Measurements from ENCODE around the gene ZNF283. TPM values are rescaled to one million over a fixed set of nuclear protein-coding genes. Genes with fewer than 3 reads are reported as not detected.

Gene ZNF283
- total RNA-seq, 2 donors from 2014 or later, result 3.6 to 6.6 TPM

DNA sequence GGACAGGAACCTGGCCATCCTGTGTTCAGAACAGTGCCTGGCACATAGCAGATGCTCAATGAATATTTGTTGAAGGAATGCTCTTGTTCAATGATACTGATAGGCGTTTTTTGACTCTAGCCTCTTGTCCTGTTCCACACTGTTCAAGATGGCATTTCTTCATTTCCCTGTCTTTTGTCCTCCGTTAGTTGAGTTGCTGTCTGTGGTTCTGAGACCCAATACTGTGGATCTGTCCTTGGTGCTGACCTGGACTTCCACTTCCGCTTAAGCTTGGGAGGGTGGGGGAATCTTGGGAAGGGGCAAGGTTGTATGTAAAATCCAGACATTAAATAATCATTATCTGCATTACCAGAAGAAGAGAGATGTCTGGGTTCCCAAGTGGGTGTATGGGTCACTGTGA lies 38.1 kb upstream of the ZNF283 start:
- Histone ChIP-seq H3K4me1 (no peaks in the 10 kb centered on the region), H3K4me3 (no peak overlapping the region), H3K27me3 (no peaks in the 10 kb centered on the region), H3K27ac (no peak overlapping the region), H3K36me3 (replicated peaks in 1 of 2; ENCODE audit: insufficient read depth in 1 of 2, low read depth in 2 of 2) (no peaks in the 10 kb centered on the region), H3K9me3 (no peaks in the 10 kb centered on the region)
- intact Hi-C loops (cut with DNase I), result no loop called here
- WGBS, 2 donors, result 3 to 10% methylated on average over 3 of the region's 3 CpGs
- ATAC-seq (no peak), DNase-seq (no peak)
- TF ChIP-seq POLR2A (IDR thresholded peaks at IDR 0.05), result no peak
- TF ChIP-seq, protein P1, sequence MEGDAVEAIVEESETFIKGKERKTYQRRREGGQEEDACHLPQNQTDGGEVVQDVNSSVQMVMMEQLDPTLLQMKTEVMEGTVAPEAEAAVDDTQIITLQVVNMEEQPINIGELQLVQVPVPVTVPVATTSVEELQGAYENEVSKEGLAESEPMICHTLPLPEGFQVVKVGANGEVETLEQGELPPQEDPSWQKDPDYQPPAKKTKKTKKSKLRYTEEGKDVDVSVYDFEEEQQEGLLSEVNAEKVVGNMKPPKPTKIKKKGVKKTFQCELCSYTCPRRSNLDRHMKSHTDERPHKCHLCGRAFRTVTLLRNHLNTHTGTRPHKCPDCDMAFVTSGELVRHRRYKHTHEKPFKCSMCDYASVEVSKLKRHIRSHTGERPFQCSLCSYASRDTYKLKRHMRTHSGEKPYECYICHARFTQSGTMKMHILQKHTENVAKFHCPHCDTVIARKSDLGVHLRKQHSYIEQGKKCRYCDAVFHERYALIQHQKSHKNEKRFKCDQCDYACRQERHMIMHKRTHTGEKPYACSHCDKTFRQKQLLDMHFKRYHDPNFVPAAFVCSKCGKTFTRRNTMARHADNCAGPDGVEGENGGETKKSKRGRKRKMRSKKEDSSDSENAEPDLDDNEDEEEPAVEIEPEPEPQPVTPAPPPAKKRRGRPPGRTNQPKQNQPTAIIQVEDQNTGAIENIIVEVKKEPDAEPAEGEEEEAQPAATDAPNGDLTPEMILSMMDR (IDR thresholded peaks at IDR 0.05), result no peak

DNA sequence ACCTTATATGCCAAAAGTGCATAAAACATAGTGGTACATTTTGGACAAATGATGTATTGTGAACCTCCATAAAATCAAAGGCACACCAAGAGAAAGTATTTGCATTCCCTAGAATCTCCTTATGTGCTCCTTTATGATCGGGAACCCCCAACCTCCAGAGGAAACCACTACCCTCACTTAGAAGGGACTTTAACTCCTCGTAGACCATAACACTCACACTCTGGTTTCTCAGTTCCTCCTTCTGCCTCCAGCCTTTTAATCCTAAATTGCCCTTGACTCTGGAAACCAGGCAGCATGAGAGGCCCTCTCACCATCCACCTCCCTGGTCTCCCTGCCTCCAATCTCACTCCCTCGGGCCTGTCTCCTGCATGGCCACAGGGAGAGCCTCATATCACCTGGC lies 36.5 kb upstream of the ZNF283 start:
- Histone ChIP-seq H3K9me3 (no peaks in the 10 kb centered on the region), H3K27ac (no peak overlapping the region), H3K27me3 (no peaks in the 10 kb centered on the region), H3K4me3 (no peak overlapping the region), H3K4me1 (no peaks in the 10 kb centered on the region), H3K36me3 (replicated peaks in 1 of 2; ENCODE audit: insufficient read depth in 1 of 2, low read depth in 2 of 2) (no peaks in the 10 kb centered on the region)
- intact Hi-C loops (cut with DNase I), result no loop called here
- TF ChIP-seq, protein P1 (IDR thresholded peaks at IDR 0.05), result no peak
- TF ChIP-seq POLR2A (IDR thresholded peaks at IDR 0.05), result no peak
- ATAC-seq (no peak), DNase-seq (no peak)
- 25 to 26% methylated on average over 3 of the region's 3 CpGs for WGBS, 2 donors

DNA sequence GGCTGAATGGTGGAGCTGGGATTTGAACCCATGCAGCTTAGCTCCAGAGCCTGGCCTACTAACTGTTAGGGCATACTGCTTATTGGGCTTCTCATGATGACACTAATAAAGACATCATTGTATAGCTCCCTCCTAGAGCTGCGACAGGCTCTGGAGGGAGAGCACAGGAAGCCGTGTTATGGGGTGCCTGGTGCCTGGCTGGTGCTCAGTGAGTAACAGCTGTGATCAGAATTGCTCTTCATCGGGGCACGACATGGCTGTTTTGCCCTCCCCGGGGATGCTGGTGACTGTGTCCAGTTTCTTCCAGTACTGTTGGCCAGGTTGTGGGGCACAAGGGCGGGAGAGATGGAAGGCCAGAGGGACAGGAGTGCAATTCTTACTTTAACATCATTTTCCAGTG lies 30.0 kb upstream of the ZNF283 start:
- no peak for ATAC-seq
- intact Hi-C loops (cut with DNase I), result no loop called here

DNA sequence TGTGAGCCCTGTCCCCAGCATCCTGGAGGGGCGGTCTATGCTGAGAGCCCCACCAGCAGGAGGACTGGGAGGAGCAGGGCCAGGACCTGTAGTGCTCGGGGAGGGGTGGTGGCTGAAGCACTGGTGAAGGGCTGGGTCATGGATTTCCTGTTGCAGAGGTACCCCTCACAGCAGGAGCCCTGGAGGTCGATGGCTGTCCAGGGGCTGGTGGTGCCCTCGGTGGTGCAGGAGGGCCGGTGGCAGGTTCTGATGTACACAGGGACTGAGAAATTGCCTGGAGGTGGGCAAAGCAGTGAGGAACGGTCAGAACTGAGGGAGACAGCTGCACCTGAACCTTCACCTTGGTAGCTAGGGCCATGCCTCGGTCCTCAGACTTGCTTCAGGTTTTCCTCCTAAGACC lies 29.6 kb upstream of the ZNF283 start:
- Histone ChIP-seq H3K4me1 (peaks cover 8% of the 10 kb centered on the region), H3K27me3 (no peaks in the 10 kb centered on the region), H3K27ac (no peak overlapping the region), H3K9me3 (no peaks in the 10 kb centered on the region), H3K36me3 (replicated peaks in 1 of 2; ENCODE audit: insufficient read depth in 1 of 2, low read depth in 2 of 2) (no peaks in the 10 kb centered on the region), H3K4me3 (no peak overlapping the region)
- TF ChIP-seq, protein P1 (IDR thresholded peaks at IDR 0.05), result no peak
- TF ChIP-seq POLR2A (IDR thresholded peaks at IDR 0.05), result no peak
- ATAC-seq (no peak), DNase-seq (no peak)
- 80 to 81% methylated on average over 1 to 7 of the region's 7 CpGs for WGBS, 2 donors
- intact Hi-C loops (cut with DNase I), result no loop called here

More for the DNA sequence above, 30.0 kb upstream of the ZNF283 start:
- TF ChIP-seq POLR2A (IDR thresholded peaks at IDR 0.05), result no peak
- no peak overlapping the region for H3K27ac ChIP-seq
- no peak overlapping the region for H3K4me3 ChIP-seq
- H3K9me3 ChIP-seq, result no peaks in the 10 kb centered on the region
- peaks cover 8% of the 10 kb centered on the region for H3K4me1 ChIP-seq
- DNase-seq, result no peak
- H3K36me3 ChIP-seq (replicated peaks in 1 of 2; ENCODE audit: insufficient read depth in 1 of 2, low read depth in 2 of 2), result no peaks in the 10 kb centered on the region
- 49 to 69% methylated on average over 6 of the region's 6 CpGs for WGBS, 2 donors
- no peaks in the 10 kb centered on the region for H3K27me3 ChIP-seq

DNA sequence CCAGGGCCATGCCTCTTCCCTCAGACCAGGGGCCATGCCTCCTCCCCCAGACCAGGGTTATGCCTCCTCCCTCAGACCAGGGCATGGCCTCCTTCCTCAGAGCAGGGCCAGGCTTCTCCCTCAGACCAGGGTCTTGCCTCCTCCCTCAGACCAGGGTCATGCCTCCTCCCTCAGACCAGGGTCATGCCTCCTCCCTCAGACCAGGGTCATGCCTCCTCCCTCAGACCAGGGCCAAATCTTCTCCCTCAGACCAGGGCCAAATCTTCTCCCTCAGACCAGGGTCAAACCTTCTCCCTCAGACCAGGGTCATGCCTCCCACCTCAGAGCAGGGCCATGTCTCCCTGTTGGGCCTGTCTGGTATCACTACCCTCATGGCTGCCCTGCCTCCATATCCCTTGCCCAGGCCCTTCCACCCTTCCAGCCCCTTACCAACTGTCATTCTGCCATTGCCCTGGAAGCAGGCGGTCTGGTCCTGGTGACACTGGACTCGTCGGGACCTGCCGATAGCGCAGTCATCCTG lies 29.0 kb upstream of the ZNF283 start:
- ATAC-seq, result no peak
- H3K27ac ChIP-seq, result no peak overlapping the region
- intact Hi-C loops (cut with DNase I), result no loop called here
- H3K27me3 ChIP-seq, result no peaks in the 10 kb centered on the region
- WGBS, 2 donors, result 46 to 67% methylated on average over 5 of the region's 5 CpGs
- no peak for DNase-seq
- H3K9me3 ChIP-seq, result no peaks in the 10 kb centered on the region
- H3K4me1 ChIP-seq, result peaks cover 8% of the 10 kb centered on the region
- no peak overlapping the region for H3K4me3 ChIP-seq
- H3K36me3 ChIP-seq (replicated peaks in 1 of 2; ENCODE audit: insufficient read depth in 1 of 2, low read depth in 2 of 2), result no peaks in the 10 kb centered on the region
- no peak for TF ChIP-seq POLR2A (IDR thresholded peaks at IDR 0.05)
- TF ChIP-seq, protein P1 (IDR thresholded peaks at IDR 0.05), result no peak

All from body of pancreas (tissue), 4 donors.